IMR-90 (cell line): ENCODE measurements around the gene CASP8AP2. TPM values are rescaled to one million over a fixed set of nuclear protein-coding genes. Genes with fewer than 3 reads are reported as not detected.

Experiments
- ATAC-seq: fragments of 200-7000 bp; cut with Tn5 transposase; 2 replicates; pipeline ENCODE4 v1.9.1; 2020; ENCODE audit warnings: low read depth, mild to moderate bottlenecking, moderate library complexity
- BruUV-seq: library from RNA; stranded (reverse); fragments of 400-500 nt; replicated peaks from 2 replicates; lab custom pipeline; 2021; lab: Mats Ljungman, UMichigan
- CTCF ChIA-PET: fragments of 300-600 bp; formaldehyde crosslinking; extraction: SDS; loops from one replicate; lab custom pipeline; 2021; ENCODE audit warnings: antibody characterized with exemption; lab: Yijun Ruan, JAX
- POLR2A ChIA-PET: fragments of 300-600 bp; sonication (Branson Sonifier 250); formaldehyde crosslinking; loops from one replicate; lab custom pipeline; 2022; ENCODE audit warnings: antibody characterized with exemption; ENCODE audit not compliant: unreplicated experiment; lab: Charles Lee
- DNase-seq: peaks from one replicate; pipeline ENCODE4 v3.0.0; 2013
- H2AFZ ChIP-seq: replicated peaks from 2 replicates; pipeline ENCODE3; 2013; ENCODE audit warnings: low read length, mild to moderate bottlenecking; ENCODE audit not compliant: poor library complexity
- H2AK5ac ChIP-seq: 2 replicates; pipeline ENCODE4 v1.6.1; 2013; ENCODE audit warnings: low read depth, low read length, inconsistent platforms
- H2AK9ac ChIP-seq: replicated peaks from 2 replicates; pipeline ENCODE3; 2013; ENCODE audit warnings: mild to moderate bottlenecking, low read depth, low read length, moderate library complexity; ENCODE audit not compliant: poor library complexity
- H2BK120ac ChIP-seq: 2 replicates; pipeline ENCODE4 v1.6.1; 2013; ENCODE audit warnings: low read depth, low read length, inconsistent platforms
- H2BK15ac ChIP-seq: 3 replicates; pipeline ENCODE4 v1.6.1; 2013; ENCODE audit warnings: low read depth, low read length, inconsistent platforms
- H2BK20ac ChIP-seq: 2 replicates; pipeline ENCODE4 v1.6.1; 2013; ENCODE audit warnings: low read depth, mild to moderate bottlenecking, inconsistent platforms, low read length, moderate library complexity
- H2BK5ac ChIP-seq: 2 replicates; pipeline ENCODE4 v1.6.1; 2013; ENCODE audit warnings: mild to moderate bottlenecking, low read depth, low read length, inconsistent platforms; ENCODE audit not compliant: poor library complexity, severe bottlenecking
- H3K14ac ChIP-seq: replicated peaks from 2 replicates; pipeline ENCODE4 v1.6.1; 2013; ENCODE audit warnings: low read depth, low read length, inconsistent platforms
- H3K18ac ChIP-seq: 2 replicates; pipeline ENCODE4 v1.6.1; 2013; ENCODE audit warnings: low read depth, low read length, control low read depth
- H3K23ac ChIP-seq: 2 replicates; pipeline ENCODE4 v1.6.1; 2013; ENCODE audit warnings: low read depth, low read length, inconsistent platforms
- H3K27ac ChIP-seq: 2 replicates; pipeline ENCODE4 v1.5.1; 2013; ENCODE audit warnings: mild to moderate bottlenecking, control low read depth, low read length; ENCODE audit not compliant: insufficient read depth
- H3K27me3 ChIP-seq: 2 replicates; pipeline ENCODE4 v1.6.1; 2013; ENCODE audit warnings: low read length; ENCODE audit not compliant: control insufficient read depth, insufficient read depth
- H3K36me3 ChIP-seq: 2 replicates; pipeline ENCODE4 v1.6.1; 2013; ENCODE audit warnings: low read length, mixed read lengths; ENCODE audit not compliant: control insufficient read depth, insufficient read depth
- H3K4ac ChIP-seq: 2 replicates; pipeline ENCODE4 v1.6.1; 2013; ENCODE audit warnings: low read depth, low read length, inconsistent platforms
- H3K4me1 ChIP-seq: 2 replicates; pipeline ENCODE4 v1.6.1; 2013; ENCODE audit warnings: low read length, mixed read lengths; ENCODE audit not compliant: control insufficient read depth, insufficient read depth
- H3K4me2 ChIP-seq: 2 replicates; pipeline ENCODE4 v1.6.1; 2013; ENCODE audit warnings: low read depth, mild to moderate bottlenecking, control low read depth, low read length, moderate library complexity
- H3K4me3 ChIP-seq: 2 replicates; pipeline ENCODE4 v1.5.1; 2013; ENCODE audit warnings: low read depth, mild to moderate bottlenecking, control low read depth, low read length, moderate library complexity; ENCODE audit not compliant: insufficient read depth
- H3K56ac ChIP-seq: 2 replicates; pipeline ENCODE4 v1.6.1; 2013; ENCODE audit warnings: low read length, inconsistent platforms; ENCODE audit not compliant: insufficient read depth; ENCODE audit errors: extremely low read depth
- H3K79me1 ChIP-seq, 2 experiments: 2 replicates each; pipeline ENCODE4 v1.6.1; 2013; ENCODE audit warnings: low read length in 2 of 2, inconsistent platforms in 1 of 2, low read depth in 1 of 2
- H3K9ac ChIP-seq: 2 replicates; pipeline ENCODE4 v1.6.1; 2013; ENCODE audit warnings: low read depth, low read length, control low read depth
- H3K9me1 ChIP-seq: 2 replicates; pipeline ENCODE4 v1.6.1; 2013; ENCODE audit warnings: low read length, inconsistent platforms; ENCODE audit not compliant: insufficient read depth
- H3K9me3 ChIP-seq: 2 replicates; pipeline ENCODE4 v1.6.1; 2013; ENCODE audit warnings: low read length; ENCODE audit not compliant: control insufficient read depth, insufficient read depth
- H4K20me1 ChIP-seq: 2 replicates; pipeline ENCODE4 v1.6.1; 2013; ENCODE audit warnings: low read length, inconsistent platforms; ENCODE audit not compliant: insufficient read depth
- H4K5ac ChIP-seq: 2 replicates; pipeline ENCODE4 v1.6.1; 2013; ENCODE audit warnings: mild to moderate bottlenecking, low read depth, low read length, control low read depth
- H4K8ac ChIP-seq, 2 experiments: 2 replicates each; pipeline ENCODE4 v1.6.1; 2013; ENCODE audit warnings: low read depth in 2 of 2, low read length in 2 of 2, control low read depth in 1 of 2, inconsistent platforms in 1 of 2
- H4K91ac ChIP-seq: 2 replicates; pipeline ENCODE4 v1.6.1; 2013; ENCODE audit warnings: low read depth, low read length, inconsistent platforms; ENCODE audit not compliant: insufficient read depth
- BHLHE40 ChIP-seq: fragments of 150-350 bp; IDR thresholded peaks from 2 replicates; pipeline ENCODE4 v1.6.1; 2016; ENCODE audit warnings: mild to moderate bottlenecking, low read depth, low read length
- CEBPB ChIP-seq: IDR thresholded peaks from 2 replicates; pipeline ENCODE4 v1.6.1; 2012; ENCODE audit warnings: low read depth, low read length, improper control_type of control experiment
- CHD1 ChIP-seq: IDR thresholded peaks from 2 replicates; pipeline ENCODE4 v1.6.1; 2012; ENCODE audit warnings: low read depth, low read length, improper control_type of control experiment
- FOS ChIP-seq: fragments of 150-350 bp; IDR thresholded peaks from 2 replicates; pipeline ENCODE4 v1.6.1; 2016; ENCODE audit warnings: low read depth, low read length
- MAFK ChIP-seq: IDR thresholded peaks from 2 replicates; pipeline ENCODE4 v1.6.1; 2012; ENCODE audit warnings: low read depth, low read length, improper control_type of control experiment
- MAZ ChIP-seq: IDR thresholded peaks from 2 replicates; pipeline ENCODE4 v1.6.1; 2012; ENCODE audit warnings: low read depth, mild to moderate bottlenecking, low read length, improper control_type of control experiment, moderate library complexity, borderline replicate concordance
- MXI1 ChIP-seq: IDR thresholded peaks from 2 replicates; pipeline ENCODE4 v1.6.1; 2012; ENCODE audit warnings: low read depth, mild to moderate bottlenecking, low read length, moderate library complexity, borderline replicate concordance
- NFE2L2 ChIP-seq: fragments of 150-350 bp; IDR thresholded peaks from 2 replicates; pipeline ENCODE4 v1.6.1; 2016; ENCODE audit warnings: low read depth, mild to moderate bottlenecking, low read length
- POLR2A ChIP-seq: IDR thresholded peaks from 2 replicates; pipeline ENCODE4 v1.6.1; 2012; ENCODE audit warnings: mild to moderate bottlenecking, low read depth, low read length
- RAD21 ChIP-seq: IDR thresholded peaks from 2 replicates; pipeline ENCODE4 v1.6.1; 2012; ENCODE audit warnings: low read length, improper control_type of control experiment
- RCOR1 ChIP-seq: IDR thresholded peaks from 2 replicates; pipeline ENCODE4 v1.6.1; 2012; ENCODE audit warnings: mild to moderate bottlenecking, low read length, improper control_type of control experiment; ENCODE audit not compliant: insufficient replicate concordance
- RFX5 ChIP-seq: IDR thresholded peaks from 2 replicates; pipeline ENCODE4 v1.8.0; 2012; ENCODE audit warnings: low read depth, mild to moderate bottlenecking, low read length, moderate library complexity
- SMC3 ChIP-seq: fragments of 150-350 bp; IDR thresholded peaks from 2 replicates; pipeline ENCODE4 v1.6.1; 2016; ENCODE audit warnings: low read depth, mild to moderate bottlenecking, antibody characterized with exemption, low read length, moderate library complexity
- WGBS, 2 experiments: methylation state at CpG; one replicate each; pipeline versions ENCODE4 v1.1.5 to v1.1.7; 2013; ENCODE audit warnings: missing lambda C conversion rate in 2 of 2; ENCODE audit not compliant: insufficient read length in 1 of 2; ENCODE audit errors: extremely low coverage in 2 of 2; 5-methylcytosine and 5-hydroxymethylcytosine counted together
- dilution Hi-C: fragments of 300-500 bp; cut with HindIII; formaldehyde crosslinking; loops from one replicate; pipeline ENCODE4 v1.14.3; 2018; ENCODE audit warnings: low sequenced_read_pairs; ENCODE audit not compliant: unreplicated experiment
- in situ Hi-C: fragments of 300-500 bp; cut with MboI; formaldehyde crosslinking; loops from 3 replicates; pipeline ENCODE4 v1.14.3; 2019; ENCODE audit warnings: low sequenced_read_pairs, inconsistent platforms, mixed read lengths
- intact Hi-C: fragments of 100-400 bp; cut with micrococcal nuclease; formaldehyde crosslinking; loops from 2 replicates; pipeline ENCODE4 v1.10.0; 2022
- polyA plus RNA-seq, 3 experiments: library from polyadenylated mRNA; depleted of rRNA; stranded (reverse); fragments of >200 nt; gene quantifications; 2 replicates each; pipeline ENCODE4 v1.2.3, GENCODE V29; 2012; ENCODE audit warnings: low replicate concordance in 1 of 3
- total RNA-seq: library from RNA; depleted of rRNA; stranded (reverse); fragments of >200 nt; gene quantifications from 2 replicates; pipeline ENCODE4 v1.2.3, GENCODE V29; 2012
- TF ChIP-seq, protein P1 (sequence below): fragments of 150-350 bp; IDR thresholded peaks from 2 replicates; pipeline ENCODE4 v1.6.1; 2016; ENCODE audit warnings: low read depth, mild to moderate bottlenecking, low read length, moderate library complexity, borderline replicate concordance
- TF ChIP-seq, protein P2 (sequence below): conservative IDR thresholded peaks from 2 replicates; pipeline ENCODE4 v1.5.1; 2012; ENCODE audit warnings: mild to moderate bottlenecking, low read depth, low read length, improper control_type of control experiment
- TF ChIP-seq, protein P3 (sequence below): fragments of 150-350 bp; IDR thresholded peaks from 2 replicates; pipeline ENCODE4 v1.6.1; 2017; ENCODE audit warnings: mild to moderate bottlenecking, antibody characterized with exemption, low read length, low read depth

Gene CASP8AP2
- total and polyA plus RNA-seq, 2 of the 4 experiments (the other 2 are of a cell fraction): 5.0 to 11.1 TPM

DNA sequence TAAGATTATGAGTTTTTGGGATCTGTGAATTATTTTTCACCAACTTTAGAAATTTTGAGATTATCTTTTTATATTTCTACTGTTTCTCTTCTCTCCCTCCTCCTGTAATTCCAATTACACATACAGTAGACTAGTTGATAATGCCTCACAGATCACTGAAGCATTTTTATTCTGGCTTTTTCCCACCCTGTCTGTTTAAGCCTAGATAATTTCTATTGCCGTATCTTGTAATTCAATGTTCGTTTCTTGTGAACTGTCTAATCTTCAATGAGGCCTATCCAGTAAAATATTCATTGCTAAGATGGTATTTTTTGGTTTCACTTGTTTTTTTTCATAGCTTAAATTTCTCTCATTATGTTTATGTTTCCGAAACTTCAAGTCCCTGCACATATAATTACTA, 22.1 kb upstream of the CASP8AP2 start:
- Histone ChIP-seq H2BK120ac (no peak overlapping the region), H2BK15ac (no peak overlapping the region), H3K4ac (no peak overlapping the region), H2AK9ac (no peak overlapping the region), H2AK5ac (no peak overlapping the region), H4K8ac (no peak overlapping the region), H4K20me1 (peaks cover 4% of the 10 kb centered on the region), H3K9me3 (no peaks in the 10 kb centered on the region), H3K36me3 (peaks cover 2% of the 10 kb centered on the region; the same call in 1 of the 2 replicates), H3K4me3 (no peak overlapping the region), H2BK5ac (no peak overlapping the region), H3K9ac (no peak overlapping the region), H3K14ac (no peak overlapping the region), H4K91ac (no peak overlapping the region), H3K23ac (no peak overlapping the region), H3K4me1 (no peaks in the 10 kb centered on the region), H2BK20ac (no peak overlapping the region), H2AFZ (no peak overlapping the region), H4K5ac (no peak overlapping the region), H3K56ac (no peak overlapping the region), H3K18ac (no peak overlapping the region), H3K4me2 (no peak overlapping the region), H3K27me3 (no peaks in the 10 kb centered on the region), H3K79me1 (peaks cover 18 to 37% of the 10 kb centered on the region in 2 experiments), H3K9me1 (no peaks in the 10 kb centered on the region; the same call in 1 of the 2 replicates), H3K27ac (no peak overlapping the region)
- no CpG with 5 or more reads among the region's 3 CpGs for WGBS, 2 experiments
- intact Hi-C loops (no loop called here), dilution Hi-C loops (no loop called here), in situ Hi-C loops (no loop called here)
- DNase-seq: no peak
- CTCF ChIA-PET: interaction anchor here (0.6 kb wide), 1 partner anchor 441 kb away, joined by 3 read pairs; no protein-coding TSS in a partner anchor
- no peak for ATAC-seq
- BruUV-seq: no TSS peak
- POLR2A ChIA-PET: no interaction called here
- TF ChIP-seq, protein P1, sequence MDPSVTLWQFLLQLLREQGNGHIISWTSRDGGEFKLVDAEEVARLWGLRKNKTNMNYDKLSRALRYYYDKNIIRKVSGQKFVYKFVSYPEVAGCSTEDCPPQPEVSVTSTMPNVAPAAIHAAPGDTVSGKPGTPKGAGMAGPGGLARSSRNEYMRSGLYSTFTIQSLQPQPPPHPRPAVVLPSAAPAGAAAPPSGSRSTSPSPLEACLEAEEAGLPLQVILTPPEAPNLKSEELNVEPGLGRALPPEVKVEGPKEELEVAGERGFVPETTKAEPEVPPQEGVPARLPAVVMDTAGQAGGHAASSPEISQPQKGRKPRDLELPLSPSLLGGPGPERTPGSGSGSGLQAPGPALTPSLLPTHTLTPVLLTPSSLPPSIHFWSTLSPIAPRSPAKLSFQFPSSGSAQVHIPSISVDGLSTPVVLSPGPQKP: no peak
- TF ChIP-seq NFE2L2 (no peak), RCOR1 (no peak), RAD21 (no peak), SMC3 (no peak), CHD1 (no peak), POLR2A (no peak), MAZ (no peak), MXI1 (no peak), MAFK (no peak), CEBPB (no peak), RFX5 (no peak), FOS (no peak), BHLHE40 (no peak)
- TF ChIP-seq, protein P2, sequence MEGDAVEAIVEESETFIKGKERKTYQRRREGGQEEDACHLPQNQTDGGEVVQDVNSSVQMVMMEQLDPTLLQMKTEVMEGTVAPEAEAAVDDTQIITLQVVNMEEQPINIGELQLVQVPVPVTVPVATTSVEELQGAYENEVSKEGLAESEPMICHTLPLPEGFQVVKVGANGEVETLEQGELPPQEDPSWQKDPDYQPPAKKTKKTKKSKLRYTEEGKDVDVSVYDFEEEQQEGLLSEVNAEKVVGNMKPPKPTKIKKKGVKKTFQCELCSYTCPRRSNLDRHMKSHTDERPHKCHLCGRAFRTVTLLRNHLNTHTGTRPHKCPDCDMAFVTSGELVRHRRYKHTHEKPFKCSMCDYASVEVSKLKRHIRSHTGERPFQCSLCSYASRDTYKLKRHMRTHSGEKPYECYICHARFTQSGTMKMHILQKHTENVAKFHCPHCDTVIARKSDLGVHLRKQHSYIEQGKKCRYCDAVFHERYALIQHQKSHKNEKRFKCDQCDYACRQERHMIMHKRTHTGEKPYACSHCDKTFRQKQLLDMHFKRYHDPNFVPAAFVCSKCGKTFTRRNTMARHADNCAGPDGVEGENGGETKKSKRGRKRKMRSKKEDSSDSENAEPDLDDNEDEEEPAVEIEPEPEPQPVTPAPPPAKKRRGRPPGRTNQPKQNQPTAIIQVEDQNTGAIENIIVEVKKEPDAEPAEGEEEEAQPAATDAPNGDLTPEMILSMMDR: no peak
- TF ChIP-seq, protein P3, sequence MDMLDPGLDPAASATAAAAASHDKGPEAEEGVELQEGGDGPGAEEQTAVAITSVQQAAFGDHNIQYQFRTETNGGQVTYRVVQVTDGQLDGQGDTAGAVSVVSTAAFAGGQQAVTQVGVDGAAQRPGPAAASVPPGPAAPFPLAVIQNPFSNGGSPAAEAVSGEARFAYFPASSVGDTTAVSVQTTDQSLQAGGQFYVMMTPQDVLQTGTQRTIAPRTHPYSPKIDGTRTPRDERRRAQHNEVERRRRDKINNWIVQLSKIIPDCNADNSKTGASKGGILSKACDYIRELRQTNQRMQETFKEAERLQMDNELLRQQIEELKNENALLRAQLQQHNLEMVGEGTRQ: no peak
